HG03442 (cell line): Measurements from ENCODE around the gene SGMS1.
"Not testable (repeated sequence)": the region's sequence is repeated elsewhere in the genome, so short reads cannot be mapped to it uniquely, and the experiment has no call there.

Experiments used
- ATAC-seq: cut with Tn5 transposase; IDR thresholded peaks from one replicate; pipeline ENCODE4 v1.9.1; 2021; ENCODE audit warnings: mild to moderate bottlenecking, moderate library complexity; ENCODE audit not compliant: unreplicated experiment

SGMS1 gene

DNA sequence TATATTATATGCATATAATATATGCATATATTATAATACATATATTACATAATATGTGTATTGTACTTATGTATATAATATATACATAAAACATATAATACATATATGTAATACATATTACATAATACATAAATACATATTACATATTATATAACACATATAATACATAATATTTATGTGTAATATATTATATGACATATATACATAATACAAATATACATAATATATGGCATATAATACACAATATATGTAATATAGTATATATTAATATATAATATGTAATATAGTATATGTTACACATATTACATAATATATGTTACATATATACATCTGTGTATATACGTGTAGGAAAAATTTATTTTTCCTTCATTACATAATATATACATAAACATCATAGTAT lies 63.4 kb downstream of the SGMS1 start:
- no peak for ATAC-seq

DNA sequence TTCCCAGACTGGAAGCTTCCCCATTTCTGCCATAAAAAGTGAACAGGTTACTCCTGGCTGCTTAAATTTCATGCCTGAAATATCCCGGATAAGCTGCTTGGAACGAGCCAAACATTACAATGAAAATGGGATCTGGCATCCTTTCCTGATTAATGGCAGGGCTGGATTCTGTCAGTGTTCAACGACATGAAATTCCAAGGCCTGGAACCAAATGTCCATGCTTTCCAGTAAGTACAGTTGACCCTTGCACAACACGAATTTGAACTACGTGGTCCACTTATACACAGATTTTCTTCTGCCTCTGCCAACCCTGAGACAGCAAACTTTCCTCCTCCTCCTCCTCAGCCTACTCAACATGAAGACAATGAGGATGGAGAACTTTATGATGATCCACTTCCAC lies 65.4 kb downstream of the SGMS1 start:
- no peak for ATAC-seq

- no peak for ATAC-seq
Measured at GRCh38 chr10:50557130-50557682, 66.5 kb downstream of the SGMS1 start.

DNA sequence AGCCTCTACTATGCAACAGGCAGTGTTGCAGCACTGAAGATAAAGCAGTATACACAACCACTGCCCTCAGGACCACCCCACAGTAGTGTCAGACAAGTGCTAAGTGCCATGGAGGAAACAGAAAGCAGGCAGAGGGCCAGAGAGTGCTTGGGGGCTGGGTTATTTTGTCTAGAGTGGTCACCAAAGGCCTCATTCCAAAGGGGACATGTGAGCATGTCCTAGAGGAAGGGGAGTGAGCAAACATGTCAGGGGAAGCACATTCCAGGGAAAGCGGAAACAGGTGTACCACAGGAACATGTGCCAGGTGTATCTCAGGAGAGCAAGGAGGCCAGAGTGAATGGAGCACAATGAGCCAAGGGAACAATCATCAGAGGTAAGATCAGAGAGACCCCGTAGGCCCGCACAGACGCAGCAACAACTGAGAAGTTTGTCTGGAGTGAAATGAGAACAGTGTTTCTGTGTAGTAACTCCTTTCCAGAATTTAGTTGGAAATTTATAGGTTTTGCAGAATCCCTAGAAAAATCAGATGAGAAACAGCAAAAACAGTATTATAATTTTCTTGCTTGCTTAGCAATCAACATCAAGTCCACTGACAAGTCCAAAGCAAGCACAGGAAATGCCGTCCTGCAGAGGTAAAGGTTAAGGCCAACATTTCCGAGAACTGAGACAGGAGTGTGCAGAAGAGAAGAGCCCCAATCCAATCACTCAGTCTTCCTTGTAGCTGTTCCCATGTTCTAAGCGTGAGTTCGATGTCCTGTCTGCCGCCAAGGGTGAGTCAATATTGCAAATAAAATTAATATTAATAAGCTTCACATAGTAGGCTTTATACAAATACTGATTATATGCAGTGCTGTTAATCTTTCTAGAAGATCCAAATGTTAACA lies 67.3 kb downstream of the SGMS1 start:
- ATAC-seq = no peak

DNA sequence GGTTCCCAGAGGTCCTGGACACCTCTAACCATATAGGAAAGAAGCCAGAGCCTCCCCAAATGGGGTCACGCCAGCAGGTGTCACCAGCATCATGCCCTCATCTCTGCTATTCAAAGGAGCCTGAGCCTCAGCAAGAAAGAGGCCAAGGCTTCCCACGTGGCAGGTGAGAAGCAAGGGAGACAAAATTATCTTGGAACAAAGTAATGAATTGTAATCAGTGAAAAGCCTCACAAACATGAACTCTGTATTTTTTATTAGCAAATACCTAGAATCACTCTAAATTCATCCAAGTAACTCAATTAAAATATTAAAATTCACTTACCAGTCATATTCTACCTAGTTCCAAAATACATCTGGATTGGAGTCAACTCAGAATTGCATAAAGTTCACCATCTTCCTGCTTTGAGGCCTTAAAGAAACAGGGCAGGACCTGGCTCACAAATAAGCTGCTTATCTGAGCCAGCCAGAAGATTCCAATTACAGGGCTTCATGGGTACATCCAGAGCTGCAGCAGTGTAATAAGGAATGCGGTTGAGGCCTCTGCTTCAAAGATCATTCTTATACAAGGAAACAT lies 68.7 kb downstream of the SGMS1 start:
- ATAC-seq = no peak

- ATAC-seq = no peak
Measured at GRCh38 chr10:50554376-50554994, 69.3 kb downstream of the SGMS1 start.

DNA sequence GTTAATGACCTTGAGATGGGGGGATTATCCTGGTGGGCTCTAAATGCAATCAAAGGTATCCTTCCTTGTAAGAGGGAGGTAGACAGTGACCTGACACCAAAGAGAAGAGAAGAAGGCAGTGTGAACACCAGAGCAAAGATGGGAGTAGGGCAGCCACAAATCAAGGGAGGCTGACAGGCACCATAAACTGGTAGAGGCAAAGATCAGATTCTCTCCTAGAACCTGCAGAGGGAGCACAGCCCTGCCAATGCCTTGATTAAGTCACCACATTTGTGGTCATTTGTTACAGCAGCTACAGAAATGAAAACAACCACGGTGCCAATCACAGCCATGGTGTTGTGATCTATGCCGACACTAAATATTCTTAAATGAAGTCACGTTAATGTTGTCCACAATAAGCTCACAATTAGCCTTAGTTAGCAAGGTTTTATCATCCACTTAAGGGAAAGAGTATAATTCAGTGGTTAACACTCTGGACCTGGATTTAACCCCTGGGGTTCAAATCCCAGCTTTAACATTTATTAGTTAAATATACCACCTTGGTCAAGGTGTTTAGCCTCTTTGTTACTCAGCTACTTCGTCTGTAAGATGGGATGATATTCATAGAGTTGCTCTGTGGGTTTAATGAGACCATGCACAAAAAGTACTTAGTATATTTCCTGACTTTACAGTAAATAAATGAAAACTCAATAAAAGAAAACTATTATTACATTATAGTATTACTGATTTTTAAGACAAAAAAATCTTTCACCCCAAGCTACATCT lies 70.8 kb downstream of the SGMS1 start:
- peak; percentile 56 for ATAC-seq

GRCh38 chr10:50552308-50552707 lies 71.4 kb downstream of the SGMS1 start:
- no peak for ATAC-seq

DNA sequence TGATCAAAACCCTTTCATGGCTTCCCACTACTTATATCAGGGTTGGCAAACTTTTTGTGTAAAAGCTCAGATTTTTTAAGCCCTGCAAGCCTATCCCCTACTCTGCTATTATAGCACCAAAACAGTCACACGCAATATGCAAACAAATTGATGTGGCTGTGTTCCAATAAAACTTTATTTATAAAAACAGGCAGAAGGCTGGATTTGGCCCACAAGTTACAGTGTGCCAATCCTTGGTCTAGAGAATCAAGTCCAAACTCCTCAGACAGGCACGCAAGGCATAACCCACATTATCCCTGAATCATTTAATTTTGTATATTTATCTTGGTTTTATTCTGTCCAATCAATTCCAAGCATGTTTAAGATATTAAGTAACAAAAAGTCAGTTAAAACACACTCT lies 71.9 kb downstream of the SGMS1 start:
- ATAC-seq = no peak

- ATAC-seq = no peak
Measured at GRCh38 chr10:50550291-50550839, 73.4 kb downstream of the SGMS1 start.

- ATAC-seq = not testable (repeated sequence)
Measured at GRCh38 chr10:50549186-50549585, 74.6 kb downstream of the SGMS1 start.

DNA sequence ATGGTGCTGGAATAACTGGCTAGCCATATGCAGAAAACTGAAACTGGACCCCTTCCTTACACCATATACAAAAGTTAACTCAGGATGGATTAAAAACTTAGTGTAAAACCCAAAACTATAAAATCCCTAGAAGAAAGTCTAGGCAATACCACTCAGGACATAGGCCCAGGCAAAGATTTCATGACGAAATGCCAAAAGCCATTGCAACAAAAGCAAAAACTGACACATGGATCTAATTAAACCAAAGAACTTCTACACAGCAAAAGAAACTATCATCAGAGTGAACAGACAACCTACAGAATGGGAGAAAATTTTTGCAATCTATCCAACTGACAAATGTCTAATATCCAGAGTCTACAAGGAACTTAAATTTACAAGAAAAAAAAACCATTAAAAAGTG lies 75.3 kb downstream of the SGMS1 start:
- ATAC-seq = not testable (repeated sequence)

GRCh38 chr10:50546287-50546686 lies 77.5 kb downstream of the SGMS1 start:
- ATAC-seq = not testable (repeated sequence)

- no peak for ATAC-seq
Measured at GRCh38 chr10:50545846-50546245, 77.9 kb downstream of the SGMS1 start.

DNA sequence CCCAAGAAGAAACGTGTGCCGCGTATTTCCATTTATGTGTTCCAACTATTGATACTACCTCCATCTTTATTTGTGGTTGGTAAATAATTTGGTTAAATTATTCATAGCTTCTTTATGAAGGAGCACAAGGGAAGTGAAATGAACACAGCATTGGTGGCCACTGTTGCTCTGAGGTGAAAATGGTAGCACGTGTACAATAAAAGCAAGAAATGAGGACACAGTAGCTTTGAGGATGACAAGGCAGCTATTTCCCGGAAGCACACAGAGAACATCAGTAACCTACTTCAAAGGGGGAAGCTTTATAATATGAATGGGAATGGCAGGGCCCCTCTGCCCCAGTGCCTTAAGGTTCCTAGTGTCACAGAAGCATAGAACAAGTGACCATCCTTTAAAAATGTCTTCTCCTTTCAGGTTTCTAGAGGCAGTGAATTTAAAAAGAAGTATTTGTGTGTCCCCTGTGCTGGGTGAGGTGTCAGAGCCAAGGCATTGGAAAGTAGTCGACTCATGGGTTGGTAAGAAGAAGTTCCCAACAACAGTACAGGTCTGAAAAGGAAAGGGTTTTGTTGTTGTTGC lies 78.8 kb downstream of the SGMS1 start:
- ATAC-seq = no peak

DNA sequence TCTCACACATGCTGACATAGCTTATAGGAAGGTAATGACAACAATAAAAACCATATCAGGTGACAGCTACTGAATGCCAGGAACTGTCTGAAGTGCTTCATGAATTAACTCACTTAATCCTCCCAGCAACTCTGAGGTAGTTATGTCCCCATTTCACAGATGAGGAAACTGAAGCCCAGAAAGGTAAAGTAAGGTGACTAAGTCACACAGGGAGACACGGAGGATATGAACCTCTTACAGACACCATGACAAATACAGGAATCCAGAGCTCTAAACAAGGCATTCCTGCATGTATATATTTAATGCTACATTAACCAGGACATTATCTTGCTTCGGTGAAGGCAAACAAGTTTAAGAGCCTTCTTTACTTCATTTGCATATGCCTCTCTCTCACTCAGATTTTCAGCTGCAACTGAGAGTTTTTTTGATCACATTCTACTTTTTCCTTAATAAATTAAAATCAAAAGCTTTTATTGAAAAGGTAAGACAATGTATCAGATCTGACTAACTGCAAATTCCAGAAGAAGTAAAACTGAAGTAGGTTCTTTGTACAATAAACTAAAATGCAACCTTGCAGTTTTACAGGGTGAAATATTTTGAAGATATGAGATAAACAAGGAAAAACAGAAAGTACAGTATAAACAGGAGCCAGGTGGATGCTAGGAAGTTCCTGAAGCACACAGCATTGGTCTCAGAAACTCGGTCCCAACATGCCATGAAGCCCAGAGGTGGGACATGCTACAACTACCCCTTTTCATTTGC lies 79.5 kb downstream of the SGMS1 start:
- ATAC-seq = no peak

GRCh38 chr10:50542871-50543270 lies 80.9 kb downstream of the SGMS1 start:
- ATAC-seq = no peak

DNA sequence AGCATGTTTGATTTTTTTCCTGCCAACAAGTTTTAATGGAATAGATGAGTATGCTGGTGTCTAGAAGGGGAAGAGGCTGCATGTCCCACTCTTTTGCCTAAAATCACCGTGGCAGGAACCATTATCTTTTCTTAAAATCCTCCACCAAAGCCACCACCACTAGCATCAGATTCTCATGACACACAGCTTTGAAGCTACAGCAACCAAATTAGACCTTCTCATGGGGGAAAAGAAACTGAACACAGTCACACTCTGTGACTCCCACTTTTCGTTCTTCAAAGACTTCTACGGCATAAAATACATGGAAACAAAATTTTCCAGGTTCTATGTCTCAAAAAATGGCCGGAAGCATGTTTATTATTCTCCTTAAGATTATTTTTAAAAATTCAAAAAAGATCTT lies 81.8 kb downstream of the SGMS1 start:
- ATAC-seq = peak; percentile 42

DNA sequence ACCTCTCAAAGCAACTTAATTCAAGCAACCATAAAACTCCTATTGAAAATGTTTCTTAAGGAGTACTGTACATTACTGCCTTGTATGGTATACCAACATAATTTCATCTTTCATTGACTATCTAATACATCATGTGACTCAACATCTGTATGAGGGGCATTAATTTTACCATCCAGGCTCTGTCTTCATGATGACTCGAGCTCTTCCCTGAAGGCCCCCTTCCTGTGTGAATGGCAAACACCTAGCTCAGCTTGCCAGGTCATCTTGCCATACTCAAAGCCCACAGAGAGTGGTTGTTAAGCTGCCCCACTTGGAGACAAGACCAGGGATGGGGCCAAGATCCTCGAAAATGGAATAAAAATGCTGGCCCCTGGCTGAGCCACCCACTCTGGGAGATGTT lies 82.4 kb downstream of the SGMS1 start:
- no peak for ATAC-seq

DNA sequence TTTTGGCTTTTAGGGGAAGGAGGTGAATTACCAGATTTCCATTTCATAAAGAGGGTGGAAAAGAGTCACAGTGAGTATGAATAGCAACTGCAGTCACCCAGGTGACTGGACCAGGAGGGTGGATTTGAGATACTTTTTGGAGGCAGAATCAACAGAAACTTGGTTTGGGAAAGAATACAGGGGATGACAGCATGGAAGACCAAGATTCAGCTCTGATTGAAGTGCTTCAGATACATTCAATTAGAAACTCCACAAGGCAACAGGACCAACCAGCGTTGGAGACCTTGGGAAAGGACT lies 83.0 kb downstream of the SGMS1 start:
- peak; percentile 5 for ATAC-seq
